PC-3 (cell line): ENCODE data around the gene DEPP1.

ENCODE experiments used
- CTCF ChIP-seq: fragments of 300-600 bp; sonication (generic); conservative IDR thresholded peaks from 2 replicates; pipeline ENCODE4 v1.5.1; 2017; ENCODE audit warnings: antibody characterized with exemption, low read depth, mild to moderate bottlenecking, low read length
- EZH2phosphoT487 ChIP-seq: fragments of 300-600 bp; sonication (generic); IDR thresholded peaks from 2 replicates; pipeline ENCODE4 v1.6.1; 2018; ENCODE audit warnings: mild to moderate bottlenecking, antibody characterized with exemption, low read length, borderline replicate concordance

- TF ChIP-seq CTCF = no peak
- TF ChIP-seq EZH2phosphoT487 = no peak
Observed at GRCh38 chr10:44986670-44987069, 8.1 kb upstream of the DEPP1 start.
